Muscle of arm (tissue), 14 donors: ENCODE results near the gene MAP2K7. TPM values are rescaled to one million over a fixed set of nuclear protein-coding genes. Genes with fewer than 3 reads are reported as not detected.
A peak's percentile ranks its signal among the peaks of the same experiment; 100 is the strongest.
"Not testable (repeated sequence)": the region's sequence is repeated elsewhere in the genome, so short reads cannot be mapped to it uniquely, and the experiment has no call there.

Experiments
- DNase-seq: peaks from one replicate; pipeline ENCODE4 v3.0.0-alpha.2; 2013
- long read RNA-seq, 11 donors: transcript quantifications; one replicate each; lab custom pipeline, GENCODE V29; 2026
- polyA plus RNA-seq, 12 donors: library from polyadenylated mRNA; unstranded; fragments of 120-200 nt; gene quantifications; one replicate each; pipeline ENCODE4 v1.2.1, GENCODE V29; 2013; ENCODE audit not compliant: insufficient read length in 12 of 12

MAP2K7 gene
- 10 to 100 TPM in 11 of 12 donors, not detected in 1; 16.3 to 37.0 (median 18.9) TPM for polyA plus RNA-seq
- long read RNA-seq, donor 1, transcript MAP2K7-201 (11 exons, 3,361 nt), result major isoform, 5 of 6 reads
- long read RNA-seq, donor 1, partial matches to known transcripts, result 0 of 6 reads
- long read RNA-seq, donor 1, other reads (novel, unspliced or antisense), result 0 of 6 reads
- long read RNA-seq, donor 2, partial matches to known transcripts, result 12 of 12 reads
- long read RNA-seq, donor 2, other reads (novel, unspliced or antisense), result 0 of 12 reads
- long read RNA-seq, donor 3, result 0 reads
- long read RNA-seq, donor 4, partial matches to known transcripts, result 0 of 2 reads
- long read RNA-seq, donor 4, other reads (novel, unspliced or antisense), result 0 of 2 reads
- long read RNA-seq, donor 5, transcript MAP2K7-203 (12 exons, 3,396 nt), result major isoform, 9 of 16 reads
- long read RNA-seq, donor 5, partial matches to known transcripts, result 5 of 16 reads
- long read RNA-seq, donor 5, other reads (novel, unspliced or antisense), result 0 of 16 reads
- long read RNA-seq, donor 6, partial matches to known transcripts, result 0 of 5 reads
- long read RNA-seq, donor 6, other reads (novel, unspliced or antisense), result 0 of 5 reads
- long read RNA-seq, donor 7, partial matches to known transcripts, result 0 of 4 reads
- long read RNA-seq, donor 7, other reads (novel, unspliced or antisense), result 0 of 4 reads
- long read RNA-seq, donor 8, transcript MAP2K7-201 (11 exons, 3,361 nt), result major isoform, 5 of 8 reads
- long read RNA-seq, donor 8, partial matches to known transcripts, result 0 of 8 reads
- long read RNA-seq, donor 8, other reads (novel, unspliced or antisense), result 0 of 8 reads
- long read RNA-seq, donor 9, partial matches to known transcripts, result 0 of 2 reads
- long read RNA-seq, donor 9, other reads (novel, unspliced or antisense), result 0 of 2 reads
- long read RNA-seq, donor 10, transcript MAP2K7-203 (12 exons, 3,396 nt), result major isoform, 8 of 8 reads
- long read RNA-seq, donor 10, partial matches to known transcripts, result 0 of 8 reads
- long read RNA-seq, donor 10, other reads (novel, unspliced or antisense), result 0 of 8 reads
- long read RNA-seq, donor 11, partial matches to known transcripts, result 0 of 2 reads
- long read RNA-seq, donor 11, other reads (novel, unspliced or antisense), result 0 of 2 reads

DNA sequence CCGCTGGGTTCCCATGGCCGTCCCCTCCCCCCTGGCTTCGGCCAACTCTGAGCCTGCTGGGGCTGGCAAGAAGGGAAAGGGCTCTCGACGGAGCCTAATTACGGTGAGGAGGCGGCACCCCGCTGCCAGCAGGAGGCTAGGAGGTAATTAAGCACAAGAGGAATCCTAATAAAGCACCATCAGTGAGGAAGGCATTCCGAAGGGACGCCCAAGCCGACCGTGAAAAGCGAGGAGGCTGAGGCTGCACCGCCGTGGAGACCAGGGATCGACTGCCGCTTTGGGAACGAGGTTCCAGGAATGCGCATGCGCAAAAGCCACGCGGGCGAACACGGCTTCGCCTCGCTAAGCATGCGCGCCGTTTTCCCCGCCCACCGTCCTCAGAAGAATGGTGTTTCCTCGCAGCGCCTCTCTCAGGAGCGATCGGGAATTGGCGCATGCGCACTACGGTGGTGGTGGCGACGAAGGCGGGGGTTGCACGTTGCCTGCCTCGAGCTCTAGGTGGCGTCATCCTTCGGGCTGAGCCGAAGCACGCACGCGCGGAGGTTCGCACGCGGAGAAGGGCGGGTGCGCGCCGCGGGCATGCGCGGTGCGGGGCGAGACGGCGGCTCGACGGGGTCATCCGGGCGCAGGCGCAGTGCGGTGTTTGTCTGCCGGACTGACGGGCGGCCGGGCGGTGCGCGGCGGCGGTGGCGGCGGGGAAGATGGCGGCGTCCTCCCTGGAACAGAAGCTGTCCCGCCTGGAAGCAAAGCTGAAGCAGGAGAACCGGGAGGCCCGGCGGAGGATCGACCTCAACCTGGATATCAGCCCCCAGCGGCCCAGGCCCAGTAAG lies at the start of gene MAP2K7:
TSS of gene MAP2K7 (plus strand) at position 634 of the 830 bp plus-strand sequence. CDS start at position 702, 68 bp downstream.
- DNase-seq, result peak; percentile 100

DNA sequence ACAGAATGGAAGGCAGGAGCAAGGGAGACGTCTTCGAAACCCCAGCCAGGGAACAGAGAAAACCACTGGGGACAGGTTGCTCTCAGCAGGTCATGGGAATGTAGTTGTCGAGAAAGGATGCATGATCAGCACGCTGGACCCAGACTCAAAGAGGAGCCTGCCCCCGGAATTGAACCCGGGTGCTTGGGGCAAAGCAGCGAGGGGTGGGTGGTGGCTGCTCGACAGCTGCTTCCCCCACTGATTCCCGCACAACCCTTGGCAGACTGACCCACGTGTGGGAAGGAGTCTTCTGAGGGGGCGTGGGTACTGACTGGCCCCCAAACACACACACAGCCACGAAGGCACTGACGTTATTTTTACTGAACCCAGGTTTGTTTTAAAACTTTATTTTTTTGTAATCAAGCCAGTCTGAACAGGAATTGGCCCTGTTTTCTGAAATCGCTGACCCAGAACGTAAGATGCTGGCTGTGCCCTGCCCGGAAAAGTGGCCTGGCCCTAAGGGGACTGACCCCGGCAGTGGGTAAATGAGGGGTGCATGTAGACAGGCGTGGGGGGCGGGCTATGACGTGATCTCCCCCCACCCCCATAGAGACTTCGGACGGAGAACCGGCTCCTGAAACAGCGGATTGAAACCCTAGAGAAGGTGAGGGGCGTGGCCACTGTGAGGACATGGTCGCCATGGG lies 48.1 kb upstream of the MAP2K7 start:
- no peak for DNase-seq

DNA sequence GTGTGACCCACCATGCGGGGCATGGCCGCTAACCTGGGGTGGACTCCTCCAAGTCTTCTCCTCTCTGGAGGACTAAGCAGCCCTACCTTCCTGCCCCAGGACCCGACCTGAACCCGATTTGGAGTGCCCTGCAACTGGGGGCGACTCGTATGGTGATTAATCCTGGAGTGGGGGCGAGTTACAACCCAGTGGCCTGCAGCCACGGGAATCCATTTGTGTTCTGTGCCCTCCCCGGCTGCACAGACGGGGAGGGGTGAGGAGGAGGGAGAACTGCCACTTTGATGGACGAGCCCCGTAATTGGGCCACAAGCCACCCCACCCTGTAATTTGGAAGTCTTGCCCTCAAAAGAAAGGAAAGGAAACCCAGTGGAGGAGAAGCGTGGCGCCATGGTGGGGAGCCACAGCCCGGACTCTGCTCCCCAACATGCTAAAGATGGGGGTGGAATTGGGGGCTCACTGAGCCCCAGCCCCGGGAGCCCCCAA lies 47.5 kb upstream of the MAP2K7 start:
- no peak for DNase-seq

DNA sequence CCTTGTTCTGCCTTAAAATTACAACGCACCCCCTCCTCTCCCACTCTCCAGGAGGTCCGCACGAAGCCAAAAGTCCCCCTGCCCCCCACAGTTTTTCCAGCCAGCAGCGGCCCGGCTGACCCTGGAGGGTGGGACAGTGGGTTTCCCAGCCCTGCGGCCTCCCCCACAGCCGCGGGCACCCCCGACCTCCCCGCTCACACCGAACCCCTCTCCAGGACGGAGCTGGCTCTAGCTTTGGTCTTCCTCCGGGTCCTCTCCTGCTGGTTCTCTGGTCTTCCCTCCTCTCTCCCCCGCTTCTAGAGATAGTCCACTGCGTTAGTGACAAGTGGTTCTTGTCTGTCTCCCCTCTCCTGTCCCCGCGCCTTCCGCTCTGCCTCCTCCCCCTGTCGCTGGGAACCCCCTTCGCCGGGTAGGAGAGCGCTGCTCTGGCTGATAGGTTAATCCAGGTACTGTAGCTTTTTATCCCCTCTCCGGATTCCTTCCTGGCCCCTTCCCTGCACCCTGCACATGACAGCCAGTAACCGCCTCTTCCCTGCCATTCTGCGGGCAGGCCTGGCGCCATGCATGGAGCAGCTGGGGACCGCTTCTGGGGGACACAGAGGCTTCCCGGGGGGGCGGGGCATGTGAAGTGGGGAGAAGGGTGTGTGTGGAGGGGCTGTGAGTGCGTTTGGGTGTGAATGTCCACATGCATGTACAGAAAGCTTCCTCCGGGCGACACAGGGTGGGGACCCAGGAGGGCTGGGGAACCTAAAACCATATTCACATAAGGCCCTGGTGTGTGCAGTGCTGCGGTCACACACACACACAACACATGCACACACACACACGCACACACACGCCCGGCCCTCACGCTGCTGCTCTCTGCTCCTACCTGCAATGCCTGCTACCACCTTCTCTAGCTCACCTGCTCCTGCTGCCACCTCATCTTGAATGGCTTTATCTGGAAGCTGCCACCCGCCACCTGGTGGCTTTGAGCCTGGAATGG lies 46.7 kb upstream of the MAP2K7 start:
- DNase-seq, result no peak

DNA sequence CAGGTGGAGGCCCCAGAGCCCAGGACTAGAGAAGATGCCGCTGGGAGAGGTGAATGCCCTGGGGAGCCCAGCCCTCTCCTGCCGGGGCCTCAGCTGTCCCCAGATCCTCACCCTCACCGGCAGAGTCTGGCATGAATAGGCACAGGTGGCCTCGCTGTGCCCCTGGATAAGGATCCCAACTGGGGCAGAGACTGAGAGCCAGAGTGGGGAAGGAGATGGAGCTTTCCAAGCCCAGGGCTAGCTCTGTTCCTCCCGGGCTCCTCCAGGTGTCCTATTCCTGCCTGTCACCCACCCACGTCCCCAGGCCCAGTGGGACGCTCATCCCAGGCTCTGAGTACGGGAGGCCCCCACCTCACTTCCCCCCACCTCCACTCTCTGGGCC lies 46.0 kb upstream of the MAP2K7 start:
- no peak for DNase-seq

DNA sequence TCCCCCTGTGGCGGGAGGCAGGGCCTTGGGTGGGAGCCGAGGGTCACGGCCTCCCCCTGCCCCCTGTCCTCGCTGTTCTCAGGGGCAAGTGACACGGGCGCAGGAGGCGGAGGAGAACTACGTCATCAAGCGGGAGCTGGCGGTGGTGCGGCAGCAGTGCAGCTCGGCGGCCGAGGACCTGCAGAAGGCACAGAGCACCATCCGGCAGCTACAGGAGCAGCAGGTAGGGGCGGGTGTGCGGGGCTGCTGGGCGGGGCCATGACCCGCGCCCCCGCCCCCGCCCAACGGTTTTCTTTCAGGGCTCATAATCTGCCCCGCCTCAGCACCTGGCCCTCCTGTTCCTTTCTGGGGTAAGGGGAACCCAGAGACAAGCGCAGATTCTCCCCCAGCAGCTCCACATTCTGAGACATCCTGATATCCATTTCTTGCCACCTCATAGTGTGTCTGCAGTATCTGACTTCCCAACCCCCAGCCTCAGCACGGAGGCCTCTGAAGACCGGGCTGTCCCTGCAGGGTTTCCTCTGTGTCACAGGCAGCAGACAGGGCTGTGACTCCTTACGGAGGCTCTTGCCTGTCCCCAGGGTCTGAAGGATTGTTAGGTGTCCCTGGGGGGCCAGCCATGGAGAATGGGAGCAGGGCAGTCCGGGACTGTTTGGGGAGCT lies 45.4 kb upstream of the MAP2K7 start:
- no peak for DNase-seq

DNA sequence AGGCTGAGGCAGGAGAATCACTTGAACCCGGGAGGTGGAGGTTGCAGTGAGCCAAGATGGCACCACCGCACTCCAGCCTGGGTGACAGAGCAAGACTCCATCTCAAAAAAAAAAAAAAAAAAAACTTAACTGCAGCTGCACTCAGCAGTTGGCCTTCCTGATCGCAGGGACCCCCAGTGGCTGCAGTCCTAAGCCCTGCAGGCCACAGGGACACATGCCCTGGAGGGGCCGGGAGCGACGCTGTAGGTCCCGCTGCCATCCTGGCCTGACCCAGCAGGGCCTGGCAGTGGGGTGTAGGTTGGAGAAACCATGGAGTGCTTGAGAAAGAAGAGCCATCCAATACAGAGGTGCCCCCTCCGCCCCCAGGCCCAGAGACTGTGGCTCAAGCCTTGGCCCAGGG lies 44.6 kb upstream of the MAP2K7 start:
- not testable (repeated sequence) for DNase-seq

DNA sequence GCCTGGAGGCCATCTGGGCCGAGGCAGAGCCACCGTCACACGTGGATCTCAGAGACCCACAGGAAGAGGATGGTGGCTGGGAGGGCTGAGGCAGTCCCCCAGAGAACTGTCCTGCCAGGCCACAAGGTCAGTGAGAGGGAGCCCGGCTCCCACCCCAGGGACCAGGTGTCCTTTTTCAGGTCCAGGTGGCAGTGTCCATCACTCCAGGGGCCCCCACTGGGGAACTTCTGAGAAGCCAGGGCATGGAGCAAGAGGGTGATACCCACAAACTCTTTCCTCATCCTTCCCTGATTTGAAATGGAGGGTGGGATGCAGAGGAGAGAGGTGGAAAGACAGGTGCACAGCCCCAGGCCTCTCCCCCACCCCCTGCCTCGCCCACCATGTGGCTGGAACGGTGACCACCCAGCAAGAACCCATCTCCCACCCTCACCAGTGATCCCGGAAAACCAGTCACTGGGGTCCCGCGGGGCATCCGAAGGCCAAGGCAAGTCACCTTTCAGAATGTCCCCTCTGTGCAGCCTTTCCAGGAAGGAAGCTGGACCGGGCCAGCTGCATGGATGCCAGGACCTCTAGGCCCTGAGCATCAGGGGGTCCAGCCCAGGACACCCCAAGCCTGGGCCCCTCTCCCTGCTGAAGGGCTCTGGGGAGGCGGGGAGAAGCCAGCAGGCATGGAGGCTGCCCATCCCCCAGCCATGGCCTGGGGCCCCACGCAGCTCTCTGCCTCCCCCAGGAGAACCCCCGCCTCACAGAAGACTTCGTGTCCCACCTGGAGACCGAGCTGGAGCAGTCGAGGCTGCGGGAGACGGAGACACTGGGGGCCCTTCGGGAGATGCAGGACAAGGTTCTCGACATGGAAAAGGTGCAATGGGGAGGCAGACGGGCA lies 43.6 kb upstream of the MAP2K7 start:
- DNase-seq, result no peak

DNA sequence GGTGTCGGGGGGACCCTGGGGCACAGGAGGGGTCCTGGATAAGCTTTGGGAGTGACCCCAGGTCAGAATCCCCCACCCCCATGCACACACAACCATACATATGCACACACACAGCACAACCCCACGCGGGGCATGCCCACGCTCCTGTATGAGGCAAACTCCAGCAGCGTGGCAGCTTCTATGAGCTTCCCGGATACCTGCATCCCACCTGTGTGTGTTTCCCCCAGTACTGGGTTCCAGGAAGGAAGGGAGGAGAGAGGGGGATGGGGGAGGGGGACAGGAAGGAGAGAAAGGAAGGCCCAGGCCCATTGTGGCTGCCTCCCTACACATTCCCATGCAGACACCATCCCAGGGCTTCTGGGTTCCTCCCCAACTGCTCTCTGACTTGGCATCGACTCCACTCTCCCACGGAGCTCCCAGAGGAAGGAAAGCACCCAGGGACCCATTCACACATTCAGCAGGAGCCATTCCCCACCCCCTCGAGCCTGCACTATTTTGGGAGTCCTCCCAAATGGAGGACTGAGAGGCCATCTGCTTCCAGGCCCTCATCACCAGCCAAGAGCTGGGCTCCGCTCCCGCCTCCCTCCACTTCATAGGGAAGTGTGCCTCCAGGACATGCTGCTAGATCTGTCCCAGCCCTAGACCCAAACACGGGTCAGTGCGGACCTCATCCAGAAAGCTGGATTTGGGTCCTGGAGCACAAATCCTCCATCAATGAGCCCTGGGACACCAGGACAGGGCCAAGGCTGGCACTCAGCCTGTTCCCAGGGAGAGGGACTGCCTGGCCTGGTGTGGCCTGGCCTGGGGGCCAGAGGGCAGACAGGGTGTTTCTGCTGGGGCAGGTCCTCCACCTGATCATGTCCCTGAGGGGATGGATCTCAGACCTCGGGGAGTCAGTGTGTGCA lies 42.7 kb upstream of the MAP2K7 start:
- no peak for DNase-seq

DNA sequence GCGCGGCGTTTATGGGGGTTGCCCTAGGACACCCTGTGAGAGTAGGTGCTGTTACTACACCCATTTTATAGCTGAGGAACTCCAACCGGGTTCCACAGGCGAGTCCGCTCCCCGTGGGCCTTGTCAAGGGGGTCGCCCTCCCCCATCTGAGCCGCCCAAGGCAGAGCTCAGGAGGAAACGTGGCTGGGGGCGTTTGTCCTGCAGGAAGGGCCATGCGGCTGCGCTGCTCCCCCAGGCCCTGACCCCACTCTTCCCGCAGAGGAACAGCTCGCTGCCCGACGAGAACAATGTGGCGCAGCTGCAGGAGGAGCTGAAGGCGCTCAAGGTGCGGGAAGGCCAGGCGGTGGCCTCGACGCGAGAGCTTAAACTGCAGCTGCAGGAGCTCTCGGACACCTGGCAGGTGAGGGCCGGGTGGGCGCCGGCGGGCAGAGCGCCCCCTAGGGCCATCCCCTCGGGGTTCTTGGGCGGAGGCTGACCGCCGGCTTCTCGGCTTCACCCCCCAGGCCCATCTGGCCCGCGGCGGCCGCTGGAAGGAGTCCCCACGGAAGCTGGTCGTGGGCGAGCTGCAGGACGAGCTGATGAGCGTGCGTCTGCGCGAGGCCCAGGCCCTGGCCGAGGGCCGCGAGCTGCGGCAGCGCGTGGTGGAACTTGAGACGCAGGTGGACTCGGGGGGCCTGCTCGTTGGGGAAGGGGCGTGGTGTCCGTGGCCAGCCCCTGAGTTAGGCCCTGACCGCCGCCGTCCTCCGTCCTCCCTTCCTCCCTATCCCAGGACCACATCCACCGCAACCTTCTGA lies 41.9 kb upstream of the MAP2K7 start:
- DNase-seq, result no peak

DNA sequence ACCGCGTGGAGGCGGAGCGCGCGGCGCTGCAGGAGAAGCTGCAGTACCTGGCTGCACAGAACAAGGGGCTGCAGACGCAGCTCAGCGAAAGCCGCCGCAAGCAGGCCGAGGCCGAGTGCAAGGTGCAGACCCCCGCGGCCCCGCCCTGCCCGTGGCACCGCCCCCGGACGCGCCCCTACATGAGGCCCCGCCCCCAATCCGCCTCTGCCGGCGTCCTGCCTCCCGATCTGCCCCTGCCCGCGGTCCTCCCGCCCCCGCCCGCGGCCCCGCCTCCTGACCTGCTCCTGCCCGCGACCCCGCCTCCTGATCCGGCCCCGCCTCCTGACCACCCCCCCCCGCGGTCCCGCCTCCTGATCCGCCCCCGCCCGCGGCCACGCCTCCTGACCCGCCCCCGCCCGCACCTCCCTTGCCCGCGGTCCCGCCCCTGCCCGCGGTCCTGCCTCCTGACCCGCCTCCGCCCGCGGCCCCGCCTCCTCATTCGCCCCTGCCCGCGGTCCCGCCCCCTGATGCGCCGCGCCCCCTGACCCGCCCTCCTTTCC lies 41.2 kb upstream of the MAP2K7 start:
- no peak for DNase-seq

DNA sequence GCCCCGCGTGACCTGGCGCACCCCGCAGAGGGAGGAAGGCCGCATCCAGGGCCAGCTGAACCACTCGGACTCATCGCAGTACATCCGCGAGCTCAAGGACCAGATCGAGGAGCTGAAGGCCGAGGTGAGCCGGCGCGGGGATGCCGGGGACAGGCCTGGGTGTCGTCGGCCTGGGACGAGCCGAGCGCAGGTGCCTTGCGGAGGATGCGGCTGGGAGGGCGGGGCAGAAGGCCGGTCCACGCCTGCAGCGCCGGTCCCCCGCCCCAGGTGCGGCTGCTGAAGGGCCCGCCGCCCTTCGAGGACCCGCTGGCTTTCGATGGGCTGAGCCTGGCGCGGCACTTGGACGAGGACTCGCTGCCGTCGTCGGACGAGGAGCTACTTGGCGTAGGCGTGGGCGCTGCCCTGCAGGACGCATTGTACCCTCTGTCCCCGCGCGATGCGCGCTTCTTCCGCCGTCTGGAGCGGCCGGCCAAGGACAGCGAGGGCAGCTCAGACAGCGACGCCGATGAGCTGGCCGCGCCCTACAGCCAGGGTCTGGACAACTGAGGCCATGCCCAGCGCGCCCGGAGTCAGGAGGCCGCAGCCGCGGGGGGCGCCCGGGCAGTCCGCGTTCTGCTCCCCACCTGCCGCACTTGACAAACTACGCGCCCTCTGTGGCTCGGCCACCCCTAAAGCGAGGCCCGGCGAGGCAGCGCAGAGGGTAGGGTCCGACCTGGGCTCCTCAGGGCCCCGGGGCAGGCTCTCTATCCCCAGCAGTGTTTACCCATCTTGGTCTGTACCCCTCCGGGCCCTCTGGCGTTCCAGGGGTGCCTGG lies 40.3 kb upstream of the MAP2K7 start:
- DNase-seq, result no peak

DNA sequence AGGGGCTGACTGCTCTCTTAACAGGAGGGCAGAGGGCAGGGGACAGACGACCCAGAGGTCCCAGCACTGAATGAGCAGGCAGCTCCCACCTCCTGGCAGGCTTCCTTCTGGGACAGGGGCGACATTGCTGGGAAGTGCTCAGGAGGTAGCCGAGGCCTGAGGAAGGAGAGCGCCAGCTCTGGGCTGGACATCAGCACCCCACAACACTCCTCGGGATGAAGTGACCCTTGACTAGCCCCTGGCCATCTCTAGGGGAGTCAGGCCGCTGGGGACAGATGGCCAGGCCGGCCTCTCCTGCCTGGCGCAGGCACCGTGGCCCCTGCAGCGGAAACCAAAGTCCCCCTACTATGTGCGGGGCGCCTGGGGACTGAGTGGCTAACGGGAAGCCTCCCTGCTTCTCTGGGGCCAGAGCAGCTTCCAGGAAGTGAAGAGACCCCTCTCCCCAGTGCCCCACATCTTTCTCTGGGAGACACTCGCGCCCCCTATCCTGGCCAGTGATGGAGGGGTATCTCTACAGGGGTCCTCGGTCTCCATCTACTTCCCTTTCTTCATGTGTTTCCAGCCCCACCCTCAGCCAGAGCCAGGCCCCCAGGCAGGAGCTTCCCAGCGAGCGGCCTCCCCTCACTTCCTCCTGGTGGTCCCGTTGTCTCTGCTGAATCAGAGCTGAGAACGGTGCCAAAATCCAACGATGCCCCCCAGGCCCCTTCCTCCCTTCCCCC lies 39.5 kb upstream of the MAP2K7 start:
- DNase-seq, result no peak

DNA sequence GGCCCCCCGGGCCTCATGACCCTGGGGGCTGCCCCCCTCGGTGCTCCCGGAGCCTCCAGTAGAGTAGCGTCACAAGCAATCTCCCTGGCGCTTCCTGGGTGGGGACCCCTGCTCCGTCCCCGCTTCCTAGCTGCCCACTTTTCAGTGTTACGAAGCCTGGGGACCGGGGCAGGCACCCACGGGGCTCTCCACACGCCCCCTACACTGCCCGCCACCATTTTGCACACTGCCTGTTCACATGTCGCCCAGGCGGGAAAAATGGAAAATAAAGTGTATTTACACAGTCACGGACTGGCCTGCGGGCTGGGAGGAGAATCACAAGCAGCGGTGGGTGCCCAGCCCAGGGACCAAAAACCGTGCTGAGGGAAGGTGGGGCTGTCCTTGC lies 39.0 kb upstream of the MAP2K7 start:
- no peak for DNase-seq
